Endothelial cell of umbilical vein (primary cell): Measurements from ENCODE around the gene GADL1. TPM values are rescaled to one million over a fixed set of nuclear protein-coding genes. Genes with fewer than 3 reads are reported as not detected.

Source experiments
- BruUV-seq: library from RNA; stranded (reverse); fragments of 400-500 nt; replicated peaks from 2 replicates; lab custom pipeline; 2021; lab: Mats Ljungman, UMichigan
- CTCF ChIA-PET: fragments of 300-600, 350-600 bp; sonication (Branson Sonifier 250); formaldehyde crosslinking; loops from one replicate; lab custom pipeline; 2021; ENCODE audit warnings: antibody characterized with exemption, inconsistent platforms; lab: Charles Lee
- POLR2A ChIA-PET: fragments of 300-600, 350-600 bp; sonication (Branson Sonifier 250); formaldehyde crosslinking; loops from one replicate; lab custom pipeline; 2021; ENCODE audit warnings: antibody characterized with exemption, inconsistent platforms; lab: Charles Lee
- DNase-seq: peaks from one replicate; pipeline ENCODE4 v3.0.0-alpha.2; 2011; ENCODE audit warnings: low read depth, low spot score
- FAIRE-seq: peaks from 2 replicates; lab custom pipeline; 2011; peaks lifted over from hg19 to GRCh38; lab: Jason Lieb, UNC
- H2AFZ ChIP-seq: 2 replicates; pipeline ENCODE4 v1.6.0; 2012; ENCODE audit warnings: low read depth, low read length, control low read depth, inconsistent platforms
- H3K27ac ChIP-seq: 2 replicates; pipeline ENCODE4 v1.5.1; 2011; ENCODE audit warnings: low read depth, mild to moderate bottlenecking, control low read depth, low read length, moderate library complexity; ENCODE audit not compliant: insufficient read depth
- H3K27me3 ChIP-seq, 2 experiments: 2 replicates each; pipeline versions ENCODE4 v1.6.0 to v1.6.1; 2011; ENCODE audit warnings: low read length in 2 of 2, mixed read lengths in 1 of 2; ENCODE audit not compliant: control insufficient read depth in 2 of 2, insufficient read depth in 2 of 2
- H3K36me3 ChIP-seq, 2 experiments: 2 replicates in 1 of 2; 3 replicates in 1 of 2; pipeline ENCODE4 v1.5.1; 2011; ENCODE audit warnings: low read length in 2 of 2, mild to moderate bottlenecking in 1 of 2, moderate library complexity in 1 of 2; ENCODE audit not compliant: control insufficient read depth in 2 of 2, insufficient read depth in 2 of 2; ENCODE audit errors: extremely low read depth in 1 of 2
- H3K4me1 ChIP-seq: 3 replicates; pipeline ENCODE4 v1.5.1; 2011; ENCODE audit warnings: mild to moderate bottlenecking, low read length; ENCODE audit not compliant: control insufficient read depth, insufficient read depth; ENCODE audit errors: extremely low read depth
- H3K4me2 ChIP-seq: 2 replicates; pipeline ENCODE4 v1.6.1; 2011; ENCODE audit warnings: low read length, control low read depth, mixed read lengths; ENCODE audit not compliant: insufficient read depth
- H3K4me3 ChIP-seq, 3 experiments: fragments of 200-600 bp in 1 of 3; sonication (generic), shearing (Covaris generic) in 1 of 3; replicated peaks in 1 of 3; 2 replicates each; pipeline ENCODE4 v1.5.1; 2011 to 2016; ENCODE audit warnings: control low read depth in 3 of 3, low read length in 3 of 3, mild to moderate bottlenecking in 2 of 3, inconsistent platforms in 1 of 3, low read depth in 1 of 3, moderate library complexity in 1 of 3; ENCODE audit not compliant: insufficient read depth in 1 of 3
- H3K79me2 ChIP-seq: 2 replicates; pipeline ENCODE4 v1.6.0; 2012; ENCODE audit warnings: low read length, inconsistent platforms; ENCODE audit not compliant: control insufficient read depth, insufficient read depth
- H3K9ac ChIP-seq: replicated peaks from 2 replicates; pipeline ENCODE3; 2011; ENCODE audit warnings: low read length, control low read depth; ENCODE audit not compliant: insufficient read depth; ENCODE audit errors: extremely low read depth
- H3K9me1 ChIP-seq: replicated peaks from 3 replicates; pipeline ENCODE4 v1.6.0; 2011; ENCODE audit warnings: mild to moderate bottlenecking, low read length; ENCODE audit not compliant: control insufficient read depth, insufficient read depth; ENCODE audit errors: extremely low read depth
- H3K9me3 ChIP-seq: replicated peaks from 2 replicates; pipeline ENCODE4 v1.5.1; 2012; ENCODE audit warnings: low read length, inconsistent platforms; ENCODE audit not compliant: control insufficient read depth, insufficient read depth
- H4K20me1 ChIP-seq: replicated peaks from 2 replicates; pipeline ENCODE3; 2011; ENCODE audit warnings: mild to moderate bottlenecking, low read length; ENCODE audit not compliant: control insufficient read depth, insufficient read depth; ENCODE audit errors: extremely low read depth
- EZH2 ChIP-seq: IDR thresholded peaks from 2 replicates; pipeline ENCODE4 v1.6.1; 2012; ENCODE audit warnings: borderline replicate concordance, low read depth, mild to moderate bottlenecking, moderate library complexity, low read length, inconsistent platforms; ENCODE audit not compliant: severe bottlenecking
- FOS ChIP-seq: IDR thresholded peaks from 2 replicates; pipeline ENCODE4 v1.6.1; 2011; ENCODE audit warnings: mild to moderate bottlenecking, low read length, moderate library complexity, borderline replicate concordance; ENCODE audit not compliant: insufficient read depth
- GATA2 ChIP-seq: IDR thresholded peaks from 2 replicates; pipeline ENCODE4 v1.7.0; 2011; ENCODE audit warnings: low read depth, mild to moderate bottlenecking, moderate library complexity, mixed read lengths, low read length; ENCODE audit not compliant: insufficient read length, insufficient read depth
- JUN ChIP-seq: IDR thresholded peaks from 2 replicates; pipeline ENCODE4 v1.6.1; 2011; ENCODE audit warnings: borderline replicate concordance, low read depth; ENCODE audit not compliant: insufficient read length, insufficient read depth
- MYC ChIP-seq: IDR thresholded peaks from one replicate; pipeline ENCODE4 v1.6.1; 2011; ENCODE audit warnings: mild to moderate bottlenecking, low read depth, low read length
- POLR2A ChIP-seq: IDR thresholded peaks from 2 replicates; pipeline ENCODE4 v1.6.1; 2012; ENCODE audit warnings: low read depth, mild to moderate bottlenecking, control low read depth, low read length
- POLR2AphosphoS5 ChIP-seq: IDR thresholded peaks from 2 replicates; pipeline ENCODE4 v1.6.1; 2012; ENCODE audit warnings: low read depth, mild to moderate bottlenecking, control low read depth, low read length, moderate library complexity; ENCODE audit not compliant: insufficient read depth
- dilution Hi-C: fragments of 300-500 bp; cut with MboI; formaldehyde crosslinking; loops from one replicate; pipeline ENCODE4 v1.15.0; 2019; ENCODE audit warnings: low sequenced_read_pairs; ENCODE audit not compliant: extremely low pct_ligation_motif_present
- intact Hi-C: fragments of 100-400 bp; cut with micrococcal nuclease; formaldehyde crosslinking; loops from one replicate; pipeline ENCODE4 v1.10.0; 2022
- polyA plus RNA-seq, 4 experiments: library from polyadenylated mRNA; depleted of rRNA in 3 of 4; stranded (reverse) in 3 of 4; unstranded in 1 of 4; fragments of >200 nt; gene quantifications; 2 replicates each; pipeline versions ENCODE4 v1.2.1 to v1.2.3, GENCODE V29; 2011 to 2012; ENCODE audit warnings: missing spikeins in 1 of 4
- total RNA-seq: library from RNA; stranded (reverse); gene quantifications from 2 replicates; pipeline ENCODE4 v1.2.3, GENCODE V29; 2021
- TF ChIP-seq, protein P1 (sequence below): IDR thresholded peaks from 2 replicates; pipeline ENCODE4 v1.6.1; 2011; ENCODE audit not compliant: insufficient read depth, insufficient read length
- TF ChIP-seq, protein P2 (sequence below), 2 donors: IDR thresholded peaks; 1 replicate in 1 of 2; 2 replicates in 1 of 2; pipeline ENCODE4 v1.5.1; 2011; ENCODE audit warnings: low read length in 2 of 2, mild to moderate bottlenecking in 2 of 2, moderate library complexity in 2 of 2, control low read depth in 1 of 2, inconsistent platforms in 1 of 2, low read depth in 1 of 2; ENCODE audit not compliant: insufficient read depth in 1 of 2; ENCODE audit errors: extremely low read depth in 1 of 2

The GADL1 gene
- total and polyA plus RNA-seq, 2 donors (not counting 3 experiments of a cell fraction or from before 2014, with no cell fraction given): not detected

GRCh38 chr3:30913176-30913575, 18.7 kb upstream of the GADL1 start:
- no peaks in the 10 kb centered on the region for H4K20me1 ChIP-seq
- DNase-seq: no peak
- no peaks in the 10 kb centered on the region for H3K79me2 ChIP-seq
- FAIRE-seq: no peak
- no peak overlapping the region for H3K9ac ChIP-seq
- no TSS peak for BruUV-seq
- no peak for TF ChIP-seq FOS
- no peak for TF ChIP-seq POLR2AphosphoS5
- TF ChIP-seq, protein P1, sequence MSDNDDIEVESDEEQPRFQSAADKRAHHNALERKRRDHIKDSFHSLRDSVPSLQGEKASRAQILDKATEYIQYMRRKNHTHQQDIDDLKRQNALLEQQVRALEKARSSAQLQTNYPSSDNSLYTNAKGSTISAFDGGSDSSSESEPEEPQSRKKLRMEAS: no peak
- TF ChIP-seq JUN: no peak
- TF ChIP-seq POLR2A: no peak
- TF ChIP-seq GATA2: no peak
- no peak for TF ChIP-seq EZH2
- TF ChIP-seq MYC: no peak
- TF ChIP-seq, protein P2, sequence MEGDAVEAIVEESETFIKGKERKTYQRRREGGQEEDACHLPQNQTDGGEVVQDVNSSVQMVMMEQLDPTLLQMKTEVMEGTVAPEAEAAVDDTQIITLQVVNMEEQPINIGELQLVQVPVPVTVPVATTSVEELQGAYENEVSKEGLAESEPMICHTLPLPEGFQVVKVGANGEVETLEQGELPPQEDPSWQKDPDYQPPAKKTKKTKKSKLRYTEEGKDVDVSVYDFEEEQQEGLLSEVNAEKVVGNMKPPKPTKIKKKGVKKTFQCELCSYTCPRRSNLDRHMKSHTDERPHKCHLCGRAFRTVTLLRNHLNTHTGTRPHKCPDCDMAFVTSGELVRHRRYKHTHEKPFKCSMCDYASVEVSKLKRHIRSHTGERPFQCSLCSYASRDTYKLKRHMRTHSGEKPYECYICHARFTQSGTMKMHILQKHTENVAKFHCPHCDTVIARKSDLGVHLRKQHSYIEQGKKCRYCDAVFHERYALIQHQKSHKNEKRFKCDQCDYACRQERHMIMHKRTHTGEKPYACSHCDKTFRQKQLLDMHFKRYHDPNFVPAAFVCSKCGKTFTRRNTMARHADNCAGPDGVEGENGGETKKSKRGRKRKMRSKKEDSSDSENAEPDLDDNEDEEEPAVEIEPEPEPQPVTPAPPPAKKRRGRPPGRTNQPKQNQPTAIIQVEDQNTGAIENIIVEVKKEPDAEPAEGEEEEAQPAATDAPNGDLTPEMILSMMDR (IDR thresholded peaks at IDR 0.05; ENCODE audit: extremely low read depth in 1 of 2, insufficient read depth in 1 of 2, low read depth in 1 of 2, low read length in 2 of 2): no peak
- dilution Hi-C loops (no loop called here), intact Hi-C loops (no loop called here)
- H3K9me3 ChIP-seq: no peaks in the 10 kb centered on the region
- H3K27me3 ChIP-seq: peaks cover 7 to 15% of the 10 kb centered on the region in 2 experiments
- no peak overlapping the region for H2AFZ ChIP-seq
- H3K36me3 ChIP-seq: no peaks in the 10 kb centered on the region
- H3K4me2 ChIP-seq: no peak overlapping the region
- ChIA-PET POLR2A (no interaction called here), CTCF (interaction anchor here (1.3 kb wide), 1 partner anchor 50 kb away, joined by 3 read pairs; no protein-coding TSS in a partner anchor)
- no peak overlapping the region for H3K27ac ChIP-seq
- H3K9me1 ChIP-seq: no peaks in the 10 kb centered on the region
- H3K4me3 ChIP-seq: no peak overlapping the region
- no peaks in the 10 kb centered on the region for H3K4me1 ChIP-seq
